Measurements from ENCODE around the gene BRD7. TPM values are rescaled to one million over a fixed set of nuclear protein-coding genes. Genes with fewer than 3 reads are reported as not detected.

The BRD7 gene
- total RNA-seq, 2 donors from 2014 or later = 28.0 to 28.9 TPM

DNA sequence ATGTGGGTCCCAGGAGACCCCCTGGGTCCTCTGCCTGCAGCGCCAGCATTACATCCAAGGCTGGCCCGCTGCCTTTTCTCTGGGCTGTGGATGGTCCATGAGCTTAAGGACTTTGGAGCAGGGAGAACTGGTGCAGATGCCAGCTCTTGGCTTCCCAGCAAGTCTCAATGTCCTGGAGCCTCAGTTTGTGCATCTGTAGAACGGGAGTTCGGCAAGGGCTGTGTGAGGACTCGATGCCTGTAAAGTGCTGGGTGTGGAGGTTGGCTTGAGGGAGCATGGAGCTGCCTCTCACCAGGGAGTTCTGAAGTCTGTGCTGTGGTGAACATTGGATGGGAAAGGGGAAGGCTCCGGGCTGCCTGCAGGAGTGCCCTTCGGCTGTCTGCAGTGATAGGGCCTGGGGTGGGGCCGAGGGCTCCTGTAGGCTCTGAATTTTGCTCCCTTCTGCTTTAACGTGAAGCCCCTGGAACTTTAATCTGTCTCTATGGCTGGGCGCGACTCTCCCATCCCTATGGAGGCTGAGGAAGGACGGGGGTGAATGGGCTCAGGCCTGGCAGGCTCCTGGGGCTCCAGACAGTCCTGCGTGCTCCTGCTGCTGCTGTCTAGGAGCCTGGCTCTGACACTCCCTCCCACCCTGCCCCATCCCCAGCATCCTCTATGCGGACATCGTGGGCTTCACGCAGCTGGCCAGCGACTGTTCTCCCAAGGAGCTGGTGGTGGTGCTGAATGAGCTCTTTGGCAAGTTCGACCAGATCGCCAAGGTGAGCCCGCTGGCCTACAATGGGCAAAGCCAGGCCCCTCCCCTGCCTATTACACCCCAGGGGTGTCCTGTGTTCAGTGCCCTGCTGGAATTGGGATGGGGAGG is 74.6 kb downstream of the BRD7 start:
- no peaks in the 10 kb centered on the region for H3K9me3 ChIP-seq
- no peaks in the 10 kb centered on the region for H3K27me3 ChIP-seq
- no peak for TF ChIP-seq CTCF (IDR thresholded peaks at IDR 0.05)
- DNase-seq (ENCODE audit: low spot score) = no peak
- H3K4me1 ChIP-seq = peaks cover 0 to 3% of the 10 kb centered on the region in 2 donors
- no peak overlapping the region for H3K27ac ChIP-seq
- no peaks in the 10 kb centered on the region for H3K36me3 ChIP-seq
- no peak overlapping the region for H3K4me3 ChIP-seq

DNA sequence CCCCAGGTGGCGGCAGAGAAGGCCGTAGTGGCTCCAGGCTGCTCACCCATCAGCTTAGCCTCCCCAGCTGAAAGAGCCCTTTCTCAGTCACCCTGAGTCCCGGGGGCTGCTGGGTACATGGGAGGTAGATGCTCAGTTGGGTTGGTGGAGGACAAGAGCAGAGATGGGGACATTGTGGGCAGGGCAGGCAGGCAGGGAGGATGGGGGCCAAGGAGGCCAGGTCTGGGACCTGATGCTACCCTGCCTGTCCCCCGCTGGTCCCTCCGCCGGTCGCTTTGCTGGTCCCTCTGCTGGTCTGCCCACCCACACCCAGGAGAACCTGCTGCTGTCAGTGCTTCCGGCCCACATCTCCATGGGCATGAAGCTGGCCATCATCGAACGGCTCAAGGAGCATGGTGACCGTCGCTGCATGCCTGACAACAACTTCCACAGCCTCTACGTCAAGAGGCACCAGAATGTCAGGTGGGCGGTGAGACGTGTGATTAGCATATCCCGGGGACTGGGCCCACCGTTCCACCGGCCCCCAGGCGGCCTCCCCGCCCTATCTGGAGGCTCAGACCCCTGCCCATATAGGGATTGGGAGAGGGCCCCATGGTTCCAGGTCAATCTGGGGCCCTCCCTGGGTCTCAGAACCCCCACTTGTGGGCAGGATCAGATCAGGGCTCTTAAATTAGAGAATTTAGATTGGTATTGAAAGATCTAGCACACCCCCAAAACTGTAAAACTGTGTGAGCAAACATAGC is 75.6 kb downstream of the BRD7 start:
- no peak for TF ChIP-seq CTCF (IDR thresholded peaks at IDR 0.05)
- no peaks in the 10 kb centered on the region for H3K9me3 ChIP-seq
- H3K36me3 ChIP-seq = no peaks in the 10 kb centered on the region
- no peaks in the 10 kb centered on the region for H3K27me3 ChIP-seq
- no peak for DNase-seq (ENCODE audit: low spot score)
- no peak overlapping the region for H3K27ac ChIP-seq
- peaks cover 0 to 3% of the 10 kb centered on the region in 2 donors for H3K4me1 ChIP-seq
- no peak overlapping the region for H3K4me3 ChIP-seq

- TF ChIP-seq CTCF (IDR thresholded peaks at IDR 0.05) = no peak
- no peaks in the 10 kb centered on the region for H3K36me3 ChIP-seq
- no peaks in the 10 kb centered on the region for H3K27me3 ChIP-seq
- H3K4me1 ChIP-seq = peaks cover 0 to 3% of the 10 kb centered on the region in 2 donors
- no peaks in the 10 kb centered on the region for H3K9me3 ChIP-seq
- no peak overlapping the region for H3K4me3 ChIP-seq
- DNase-seq (ENCODE audit: low spot score) = no peak
- H3K27ac ChIP-seq = no peak overlapping the region
Observed at GRCh38 chr16:50292566-50292948, 76.2 kb downstream of the BRD7 start.

DNA sequence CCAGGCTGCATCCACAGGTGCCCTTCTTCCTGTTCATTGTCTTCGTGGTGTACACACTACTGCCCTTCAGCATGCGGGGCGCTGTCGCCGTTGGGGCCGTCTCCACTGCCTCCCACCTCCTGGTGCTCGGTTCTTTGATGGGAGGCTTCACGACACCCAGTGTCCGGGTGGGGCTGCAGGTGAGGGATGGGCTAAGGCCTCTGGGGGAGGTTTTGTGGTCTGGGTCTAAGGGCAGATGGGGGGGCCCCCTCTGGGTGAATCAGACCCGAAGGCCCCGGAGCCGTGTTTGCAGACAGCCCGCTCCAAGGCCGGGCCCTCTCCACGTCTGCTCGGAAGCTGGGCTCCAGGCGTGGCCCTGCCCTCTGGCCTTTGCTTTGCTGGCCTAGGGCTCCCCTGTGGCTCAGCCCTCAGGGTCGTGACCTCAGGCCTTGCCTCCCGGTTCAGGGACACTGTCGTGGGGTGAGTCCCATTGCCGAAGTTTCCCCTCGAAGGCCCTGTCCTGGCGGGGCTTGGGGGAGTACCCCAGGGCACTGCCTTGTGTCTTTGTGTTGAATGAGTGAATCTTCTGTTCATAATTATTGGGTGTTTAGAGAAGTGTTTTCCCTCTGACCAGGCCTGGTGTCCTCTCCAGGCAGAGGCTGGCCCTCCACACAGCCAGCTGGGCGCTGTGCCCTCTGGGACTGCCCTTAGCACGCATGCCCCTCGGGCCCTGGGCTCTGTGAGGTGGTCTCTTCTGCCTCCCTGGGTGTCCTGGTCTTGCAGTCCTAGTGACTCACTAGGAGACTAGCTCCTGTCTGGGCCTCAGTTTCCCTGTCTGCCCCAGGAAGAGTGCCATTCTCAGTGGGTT is 76.8 kb downstream of the BRD7 start:
- Histone ChIP-seq H3K9me3 (no peaks in the 10 kb centered on the region), H3K36me3 (no peaks in the 10 kb centered on the region), H3K4me1 (no peaks in the 10 kb centered on the region), H3K27ac (no peak overlapping the region), H3K27me3 (no peaks in the 10 kb centered on the region), H3K4me3 (no peak overlapping the region)
- no peak for DNase-seq (ENCODE audit: low spot score)
- no peak for TF ChIP-seq CTCF (IDR thresholded peaks at IDR 0.05)

DNA sequence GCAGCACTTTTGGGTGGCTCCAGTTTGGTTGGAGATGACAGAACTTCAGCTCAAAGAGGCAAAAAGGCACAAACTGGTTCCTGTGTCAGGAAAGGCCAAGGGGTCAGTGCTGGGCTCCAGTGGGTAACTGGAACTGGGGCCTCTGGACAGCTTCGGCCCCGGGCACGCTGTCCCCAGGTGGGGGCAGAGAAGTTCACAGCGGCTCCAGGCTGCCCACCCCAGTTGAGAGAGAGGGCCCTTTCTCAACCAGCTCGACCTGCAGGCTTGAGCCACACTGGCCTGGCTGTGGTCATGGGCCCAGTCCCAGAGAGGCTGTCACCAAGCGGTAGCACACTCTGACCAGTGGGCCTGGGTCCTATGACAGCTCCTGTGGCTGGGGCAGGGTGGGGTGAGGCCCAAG is 77.9 kb downstream of the BRD7 start:
- H3K27ac ChIP-seq = no peak overlapping the region
- H3K4me1 ChIP-seq = no peaks in the 10 kb centered on the region
- no peaks in the 10 kb centered on the region for H3K9me3 ChIP-seq
- no peaks in the 10 kb centered on the region for H3K27me3 ChIP-seq
- H3K4me3 ChIP-seq = no peak overlapping the region
- no peak for TF ChIP-seq CTCF (IDR thresholded peaks at IDR 0.05)
- H3K36me3 ChIP-seq = no peaks in the 10 kb centered on the region
- no peak for DNase-seq (ENCODE audit: low spot score)

Data from right atrium auricular region (tissue), 2 donors.